Suprapubic skin (tissue), 4 donors: ENCODE data around the gene MAMDC4.
"Not testable (repeated sequence)": the region's sequence is repeated elsewhere in the genome, so short reads cannot be mapped to it uniquely, and the experiment has no call there.

Source experiments
- EP300 ChIP-seq: sonication (generic); formaldehyde crosslinking; IDR thresholded peaks from one replicate; pipeline ENCODE4 v1.6.1; 2017; ENCODE audit warnings: antibody characterized with exemption
- POLR2A ChIP-seq, 2 donors: fragments of 450-650 bp; IDR thresholded peaks; one replicate each; pipeline ENCODE4 v1.6.1; 2017; ENCODE audit warnings: antibody characterized with exemption in 2 of 2, mild to moderate bottlenecking in 2 of 2, moderate library complexity in 2 of 2
- POLR2AphosphoS5 ChIP-seq, 3 donors: sonication (generic); formaldehyde crosslinking; IDR thresholded peaks; one replicate each; pipeline ENCODE4 v1.6.1; 2017; ENCODE audit warnings: antibody characterized with exemption in 3 of 3
- TF ChIP-seq, protein P1 (sequence below), 2 donors: fragments of 200-600 bp in 1 of 2; fragments of 450-650 bp in 1 of 2; sonication (generic) in 1 of 2; IDR thresholded peaks; one replicate each; pipeline ENCODE4 v1.5.1; 2016 to 2019; ENCODE audit warnings: antibody characterized with exemption in 2 of 2, mild to moderate bottlenecking in 1 of 2, moderate library complexity in 1 of 2

DNA sequence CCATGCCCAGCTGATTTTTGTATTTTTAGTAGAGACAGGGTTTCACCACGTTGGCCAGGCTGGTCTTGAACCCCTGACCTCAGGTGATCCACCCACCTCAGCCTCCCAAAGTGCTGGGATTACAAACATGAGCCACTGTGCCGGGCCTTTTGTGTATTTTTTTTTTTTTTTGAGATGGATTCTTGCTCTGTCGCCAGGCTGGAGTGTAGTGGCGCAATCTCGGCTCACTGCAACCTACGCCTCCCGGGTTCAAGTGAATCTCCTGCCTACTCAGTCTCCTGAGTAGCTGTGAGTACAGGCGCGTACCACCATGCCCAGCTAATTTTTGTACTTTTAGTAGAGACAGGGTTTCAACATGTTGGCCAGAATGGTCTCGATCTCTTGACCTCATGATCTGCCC, 31.5 kb downstream of the MAMDC4 start:
- not testable (repeated sequence) for TF ChIP-seq POLR2A (IDR thresholded peaks at IDR 0.05); POLR2AphosphoS5 (IDR thresholded peaks at IDR 0.05); EP300
- TF ChIP-seq, protein P1, sequence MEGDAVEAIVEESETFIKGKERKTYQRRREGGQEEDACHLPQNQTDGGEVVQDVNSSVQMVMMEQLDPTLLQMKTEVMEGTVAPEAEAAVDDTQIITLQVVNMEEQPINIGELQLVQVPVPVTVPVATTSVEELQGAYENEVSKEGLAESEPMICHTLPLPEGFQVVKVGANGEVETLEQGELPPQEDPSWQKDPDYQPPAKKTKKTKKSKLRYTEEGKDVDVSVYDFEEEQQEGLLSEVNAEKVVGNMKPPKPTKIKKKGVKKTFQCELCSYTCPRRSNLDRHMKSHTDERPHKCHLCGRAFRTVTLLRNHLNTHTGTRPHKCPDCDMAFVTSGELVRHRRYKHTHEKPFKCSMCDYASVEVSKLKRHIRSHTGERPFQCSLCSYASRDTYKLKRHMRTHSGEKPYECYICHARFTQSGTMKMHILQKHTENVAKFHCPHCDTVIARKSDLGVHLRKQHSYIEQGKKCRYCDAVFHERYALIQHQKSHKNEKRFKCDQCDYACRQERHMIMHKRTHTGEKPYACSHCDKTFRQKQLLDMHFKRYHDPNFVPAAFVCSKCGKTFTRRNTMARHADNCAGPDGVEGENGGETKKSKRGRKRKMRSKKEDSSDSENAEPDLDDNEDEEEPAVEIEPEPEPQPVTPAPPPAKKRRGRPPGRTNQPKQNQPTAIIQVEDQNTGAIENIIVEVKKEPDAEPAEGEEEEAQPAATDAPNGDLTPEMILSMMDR (IDR thresholded peaks at IDR 0.05) = not testable (repeated sequence)
